HG02678 (cell line): ENCODE measurements around the gene ANK3.
A peak's percentile ranks its signal among the peaks of the same experiment; 100 is the strongest.

Experiments
- ATAC-seq: cut with Tn5 transposase; IDR thresholded peaks from one replicate; pipeline ENCODE4 v1.9.1; 2021; ENCODE audit warnings: mild to moderate bottlenecking, moderate library complexity; ENCODE audit not compliant: unreplicated experiment

Gene ANK3

GRCh38 chr10:60380781-60381180 is 8.9 kb downstream of the ANK3 start:
- no peak for ATAC-seq

DNA sequence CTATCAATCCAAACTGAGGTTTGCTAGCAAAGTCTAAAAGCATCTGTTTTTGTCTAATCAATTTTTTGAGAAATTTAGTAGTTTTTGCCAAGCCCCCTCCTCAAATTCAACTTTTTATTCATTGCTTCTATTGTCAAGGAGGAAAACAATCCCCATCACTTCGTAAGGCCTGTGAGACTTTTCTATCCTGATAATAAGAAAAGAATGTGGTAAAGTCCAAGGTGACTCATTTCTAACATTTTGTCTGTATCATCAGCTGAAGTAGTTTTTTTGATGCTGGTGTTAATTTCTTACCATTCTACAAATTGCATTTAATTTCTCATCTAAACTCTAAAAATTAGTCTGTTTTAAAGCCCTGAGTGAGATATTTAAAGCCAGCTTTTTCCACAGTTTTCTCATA is 11.7 kb downstream of the ANK3 start:
- ATAC-seq, result no peak

- ATAC-seq, result no peak
Measured at GRCh38 chr10:60377042-60377352, 12.7 kb downstream of the ANK3 start.

DNA sequence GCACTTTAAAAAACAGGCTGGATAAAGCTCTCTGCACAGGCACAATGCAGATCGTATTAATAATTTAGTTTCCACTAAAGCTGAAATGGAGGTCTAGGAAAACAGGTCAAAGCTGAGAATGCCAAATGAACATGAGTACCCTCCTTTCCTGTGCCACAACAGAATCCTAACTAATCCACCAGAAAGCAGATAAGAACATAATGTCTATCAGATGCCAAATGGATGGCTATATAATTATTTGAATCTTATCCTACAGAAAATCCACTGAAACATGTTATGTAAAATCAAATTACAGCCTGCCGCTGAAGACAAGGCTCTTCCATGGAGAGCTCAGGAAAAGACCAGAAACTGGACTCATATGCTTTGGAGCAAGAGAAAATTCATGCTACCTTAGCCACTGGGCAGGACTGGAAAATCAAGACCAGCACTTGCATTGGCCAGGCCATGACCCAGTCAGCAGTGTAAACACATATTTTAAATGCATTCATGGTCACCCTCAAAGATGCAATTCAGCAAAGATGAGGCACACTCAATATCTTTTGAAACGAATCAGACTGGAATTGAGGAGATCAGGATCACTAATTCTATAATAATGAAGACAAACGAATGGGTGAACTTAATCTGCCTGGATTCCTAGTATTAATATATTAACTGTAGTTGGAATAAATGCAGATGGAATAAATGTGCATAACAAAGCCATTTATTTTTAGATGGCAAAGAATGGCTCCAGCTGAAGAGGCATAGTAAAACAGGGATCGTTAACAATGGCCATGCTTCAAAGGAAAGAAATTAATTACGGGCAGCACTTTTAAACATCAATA is 13.2 kb downstream of the ANK3 start:
- ATAC-seq, result no peak

- no peak for ATAC-seq
Measured at GRCh38 chr10:60375293-60376004, 14.2 kb downstream of the ANK3 start.

GRCh38 chr10:60374836-60375235 is 14.8 kb downstream of the ANK3 start:
- no peak for ATAC-seq

DNA sequence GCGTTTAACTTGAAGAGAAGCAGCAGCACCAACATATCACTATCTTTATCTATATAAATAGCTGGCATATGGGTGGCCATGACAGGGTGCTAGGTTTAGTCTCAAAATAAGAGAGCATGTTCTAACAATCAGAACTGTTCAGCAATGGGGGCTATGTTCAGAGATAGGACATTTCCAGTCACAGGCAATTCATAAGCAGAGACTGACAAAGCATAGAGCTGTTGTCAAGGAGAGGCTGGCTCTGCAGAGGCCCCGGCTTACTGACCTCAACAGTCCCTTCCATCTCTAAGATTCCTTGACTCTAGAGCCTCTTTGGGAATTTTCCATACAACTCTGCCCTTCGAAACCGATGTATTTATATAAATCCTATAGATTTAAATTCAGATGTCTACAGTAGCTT is 17.2 kb downstream of the ANK3 start:
- ATAC-seq, result no peak

- no peak for ATAC-seq
Measured at GRCh38 chr10:60369547-60369930, 20.1 kb downstream of the ANK3 start.

GRCh38 chr10:60368875-60369546 is 20.7 kb downstream of the ANK3 start:
- ATAC-seq, result no peak

DNA sequence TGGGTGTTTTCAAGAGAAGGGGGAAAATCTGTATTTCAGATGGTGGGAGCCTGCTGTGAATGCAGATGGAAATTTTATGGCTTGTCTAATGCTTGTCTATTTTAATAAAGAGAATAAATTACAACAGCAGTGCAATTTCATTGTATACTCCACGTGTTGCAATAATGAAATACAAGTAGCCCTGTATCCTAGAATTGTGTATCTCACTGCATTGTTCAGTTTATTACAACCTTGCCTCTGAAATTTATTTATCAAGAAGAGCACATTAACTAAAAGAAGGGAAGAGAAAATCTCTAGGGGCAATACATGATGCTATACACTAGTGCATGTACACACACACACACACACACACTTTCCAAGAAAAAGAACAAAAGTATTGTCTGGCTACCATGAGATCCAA is 21.8 kb downstream of the ANK3 start:
- ATAC-seq, result no peak

DNA sequence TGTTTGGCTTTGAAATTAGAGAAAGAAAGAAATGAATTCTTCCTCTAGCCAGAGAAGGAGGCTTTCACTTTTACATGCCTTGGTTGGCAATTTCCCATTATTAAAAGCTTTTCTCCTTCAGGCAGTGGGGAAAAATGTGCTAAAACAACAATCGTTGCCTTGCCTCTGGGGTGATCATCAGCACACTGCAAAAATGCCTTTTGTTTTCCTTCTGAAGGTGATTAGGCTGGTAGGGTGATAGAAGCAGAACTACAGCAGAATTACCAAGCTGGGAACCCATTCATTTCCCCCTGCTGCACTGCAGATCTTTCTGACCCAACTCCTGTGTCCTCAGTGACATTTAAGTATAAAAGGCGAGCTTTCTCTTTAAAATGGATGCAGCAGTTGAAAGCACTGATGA is 22.2 kb downstream of the ANK3 start:
- no peak for ATAC-seq

DNA sequence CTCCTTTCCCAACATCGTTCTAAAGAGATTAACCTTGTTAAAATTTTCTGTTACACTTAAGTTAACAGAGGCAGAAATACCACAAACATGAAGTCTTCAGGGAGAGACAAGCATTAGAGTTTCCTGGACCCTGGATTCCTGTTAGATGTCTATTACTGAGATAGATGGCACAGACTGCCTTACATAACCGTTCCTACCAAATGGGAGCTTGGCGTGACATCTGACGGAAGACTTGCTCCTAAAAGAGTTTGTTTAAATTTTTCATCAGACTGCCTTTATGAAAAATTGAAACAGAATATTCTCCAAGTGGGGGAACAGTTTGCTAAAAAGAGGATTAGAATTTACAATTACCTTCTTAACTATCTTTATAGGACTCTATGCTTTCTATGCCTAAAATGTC is 22.7 kb downstream of the ANK3 start:
- ATAC-seq, result no peak

- no peak for ATAC-seq
Measured at GRCh38 chr10:60363187-60363586, 26.5 kb downstream of the ANK3 start.

GRCh38 chr10:60362461-60362860 is 27.2 kb downstream of the ANK3 start:
- no peak for ATAC-seq

- ATAC-seq, result no peak
Measured at GRCh38 chr10:60359066-60359465, 30.6 kb downstream of the ANK3 start.

DNA sequence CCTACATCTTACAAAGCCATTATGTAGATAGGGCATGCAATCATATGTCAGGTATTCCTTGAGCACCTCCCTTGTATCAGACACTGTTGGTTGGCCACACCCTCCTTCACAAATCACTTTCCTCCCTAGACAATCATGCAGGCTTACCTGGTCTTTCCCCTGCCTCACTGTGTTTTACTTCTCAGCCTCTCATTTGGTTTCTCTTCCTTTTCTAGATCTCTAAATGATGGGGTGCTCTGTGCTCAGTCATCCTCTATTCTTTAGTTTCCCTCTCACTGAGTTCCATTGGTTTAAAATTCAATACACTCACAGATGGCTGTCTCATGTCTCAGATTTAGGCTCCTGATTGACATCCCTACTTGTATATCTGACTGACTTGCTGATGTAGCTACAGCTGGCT is 31.4 kb downstream of the ANK3 start:
- ATAC-seq, result peak; percentile 89

- ATAC-seq, result no peak
Measured at GRCh38 chr10:60353519-60354258, 36.0 kb downstream of the ANK3 start.

GRCh38 chr10:60352105-60352504 is 37.6 kb downstream of the ANK3 start:
- peak; percentile 49 for ATAC-seq

- ATAC-seq, result peak; percentile 44
Measured at GRCh38 chr10:60351191-60351853, 38.4 kb downstream of the ANK3 start.

GRCh38 chr10:60350400-60350799 is 39.3 kb downstream of the ANK3 start:
- ATAC-seq, result no peak

DNA sequence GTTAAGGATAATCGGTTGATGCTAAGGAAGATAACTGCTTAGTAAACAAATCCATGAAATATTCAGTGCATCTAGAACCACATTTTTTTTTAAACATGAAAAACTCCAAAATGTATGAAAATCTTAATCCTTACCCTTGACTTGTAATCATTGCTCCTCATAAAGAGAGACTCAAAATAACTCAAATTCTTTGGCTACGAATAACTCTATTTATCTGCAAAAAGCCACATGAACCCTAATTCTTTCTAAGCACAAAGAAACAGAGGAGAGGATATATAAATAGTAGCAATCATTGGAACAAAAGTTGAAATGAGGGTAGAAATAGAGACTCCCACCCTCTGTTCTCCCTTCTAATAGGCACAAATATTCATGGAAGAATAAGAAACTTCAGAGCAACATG is 40.2 kb downstream of the ANK3 start:
- ATAC-seq, result no peak
